ENCODE data around the gene NXPH1. TPM values are rescaled to one million over a fixed set of nuclear protein-coding genes. Genes with fewer than 3 reads are reported as not detected.

The NXPH1 gene
- total and polyA plus RNA-seq, 3 experiments from 2014 or later = not detected

DNA sequence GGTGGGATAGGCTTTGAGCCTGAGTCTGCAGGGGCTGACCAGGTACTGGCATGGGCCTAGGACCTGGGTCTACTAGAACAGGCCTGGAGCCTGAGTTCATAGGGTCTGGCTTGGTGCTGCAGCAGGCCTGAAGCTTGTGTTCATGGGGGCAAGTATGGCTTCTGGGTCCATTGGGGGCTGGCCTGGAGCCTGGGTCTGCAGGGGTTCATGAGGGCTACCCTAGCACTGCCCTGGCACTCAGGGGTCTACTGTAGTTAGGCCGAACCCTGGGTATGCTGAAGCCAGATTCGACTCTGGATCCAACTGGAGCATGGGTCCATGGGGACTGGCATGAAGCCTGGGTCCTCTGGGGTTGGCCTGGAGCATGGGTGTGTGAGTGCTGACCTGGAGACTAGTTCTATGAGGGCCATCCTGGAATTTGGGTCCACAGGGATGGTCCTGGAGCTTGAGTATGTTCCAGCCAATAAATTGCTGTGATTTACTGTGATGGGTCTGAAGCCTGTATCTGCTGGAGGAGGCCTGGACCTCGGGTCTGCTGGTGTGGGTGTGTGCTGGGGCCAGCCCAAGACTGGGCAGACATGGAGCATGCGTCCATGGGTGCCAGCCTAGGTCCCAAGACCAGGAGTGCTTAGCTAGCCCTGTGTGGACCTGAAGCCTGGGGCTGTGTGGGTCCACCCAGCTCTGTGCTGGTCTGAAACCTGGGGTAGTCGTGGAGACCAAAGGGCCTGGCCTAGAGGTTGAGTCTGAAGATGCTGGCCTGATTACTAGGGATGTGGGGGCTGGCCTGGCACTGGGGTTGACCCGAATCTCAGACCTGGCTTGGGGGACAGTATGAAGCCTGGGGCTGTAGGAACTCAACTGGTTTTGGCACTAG is 235.5 kb downstream of the NXPH1 start:
- H3K27me3 Mint-ChIP-seq = no peaks in the 10 kb centered on the region
- no peak overlapping the region for H3K4me3 Mint-ChIP-seq
- no peaks in the 10 kb centered on the region for H3K4me1 ChIP-seq (ENCODE audit: insufficient read depth, low read length)
- no peaks in the 10 kb centered on the region for H3K9me3 ChIP-seq (ENCODE audit: low read length)
- H3K36me3 ChIP-seq (ENCODE audit: insufficient read depth, low read length) = no peaks in the 10 kb centered on the region
- CTCF ChIA-PET = no interaction called here
- no peaks in the 10 kb centered on the region for H3K27me3 ChIP-seq (ENCODE audit: insufficient read depth, low read length, poor library complexity, severe bottlenecking)
- no peak for DNase-seq
- peaks cover 3 to 17% (median 10%) of the 10 kb centered on the region in 5 donors for H3K9me3 Mint-ChIP-seq
- H3K27ac ChIP-seq (ENCODE audit: low read depth, low read length) = no peak overlapping the region
- no peak overlapping the region for H3K27ac Mint-ChIP-seq
- H3K4me3 ChIP-seq (ENCODE audit: low read length) = no peak overlapping the region
- no peaks in the 10 kb centered on the region for H3K36me3 Mint-ChIP-seq
- POLR2A ChIA-PET = no interaction called here
- H3K4me1 Mint-ChIP-seq = no peaks in the 10 kb centered on the region

DNA sequence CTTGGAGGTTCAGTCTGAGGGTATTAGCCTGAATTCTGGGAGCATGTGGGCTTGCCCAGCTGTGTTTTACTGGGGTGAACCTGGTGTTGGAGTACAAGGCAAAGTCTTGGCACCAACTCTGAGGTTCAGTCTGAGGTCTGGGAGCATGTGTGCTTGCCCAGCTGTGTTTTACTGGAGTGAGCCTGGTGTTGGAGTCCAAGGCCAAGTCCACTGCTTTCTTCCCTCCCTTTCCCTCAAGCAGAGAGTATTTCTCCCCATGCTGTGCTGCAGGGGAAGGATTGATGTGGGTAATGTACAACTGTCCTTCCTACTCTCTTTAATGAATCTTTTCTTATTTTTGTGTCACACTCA is 236.1 kb downstream of the NXPH1 start:
- no peaks in the 10 kb centered on the region for H3K27me3 Mint-ChIP-seq
- Histone ChIP-seq H3K4me3 (ENCODE audit: low read length) (no peak overlapping the region), H3K9me3 (ENCODE audit: low read length) (no peaks in the 10 kb centered on the region), H3K27me3 (ENCODE audit: insufficient read depth, low read length, poor library complexity, severe bottlenecking) (no peaks in the 10 kb centered on the region), H3K36me3 (ENCODE audit: insufficient read depth, low read length) (no peaks in the 10 kb centered on the region), H3K27ac (ENCODE audit: low read depth, low read length) (no peak overlapping the region), H3K4me1 (ENCODE audit: insufficient read depth, low read length) (no peaks in the 10 kb centered on the region)
- ChIA-PET CTCF (no interaction called here), POLR2A (no interaction called here)
- no peaks in the 10 kb centered on the region for H3K36me3 Mint-ChIP-seq
- no peaks in the 10 kb centered on the region for H3K4me1 Mint-ChIP-seq
- H3K4me3 Mint-ChIP-seq = no peak overlapping the region
- H3K9me3 Mint-ChIP-seq = peaks cover 3 to 17% (median 10%) of the 10 kb centered on the region in 5 donors
- H3K27ac Mint-ChIP-seq = no peak overlapping the region
- no peak for DNase-seq

DNA sequence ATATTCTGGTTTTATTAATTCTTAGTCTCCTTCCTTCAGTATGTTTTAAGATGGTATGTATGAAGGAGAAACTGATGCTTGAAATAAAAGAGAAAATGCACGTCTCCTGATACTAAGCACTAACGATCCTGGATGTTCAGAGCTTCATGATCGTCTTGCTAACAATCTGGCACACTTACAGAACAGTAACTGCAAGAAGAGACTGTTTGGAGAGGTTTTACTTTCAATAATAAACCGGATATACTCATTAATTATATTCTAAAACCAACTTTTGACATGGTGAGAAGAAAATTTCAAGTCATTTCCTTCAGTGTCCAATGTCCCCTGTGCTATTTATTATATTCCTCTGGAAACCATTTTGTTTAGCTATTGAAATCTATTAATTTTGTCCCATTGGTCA is 251.0 kb downstream of the NXPH1 start:
- no peak overlapping the region for H3K4me3 Mint-ChIP-seq
- POLR2A ChIA-PET = no interaction called here
- H3K27ac Mint-ChIP-seq = no peak overlapping the region
- H3K4me1 ChIP-seq (ENCODE audit: insufficient read depth, low read length) = no peaks in the 10 kb centered on the region
- DNase-seq = no peak
- H3K4me1 Mint-ChIP-seq = no peaks in the 10 kb centered on the region
- CTCF ChIA-PET = no interaction called here
- no peaks in the 10 kb centered on the region for H3K36me3 Mint-ChIP-seq
- no peaks in the 10 kb centered on the region for H3K36me3 ChIP-seq (ENCODE audit: insufficient read depth, low read length)
- H3K27me3 Mint-ChIP-seq = no peaks in the 10 kb centered on the region
- no peak overlapping the region for H3K4me3 ChIP-seq (ENCODE audit: low read length)
- H3K9me3 ChIP-seq (ENCODE audit: low read length) = no peaks in the 10 kb centered on the region
- peaks cover 0 to 3% (median 0%) of the 10 kb centered on the region in 5 donors for H3K9me3 Mint-ChIP-seq
- H3K27me3 ChIP-seq (ENCODE audit: insufficient read depth, low read length, poor library complexity, severe bottlenecking) = no peaks in the 10 kb centered on the region
- H3K27ac ChIP-seq (ENCODE audit: low read depth, low read length) = no peak overlapping the region

DNA sequence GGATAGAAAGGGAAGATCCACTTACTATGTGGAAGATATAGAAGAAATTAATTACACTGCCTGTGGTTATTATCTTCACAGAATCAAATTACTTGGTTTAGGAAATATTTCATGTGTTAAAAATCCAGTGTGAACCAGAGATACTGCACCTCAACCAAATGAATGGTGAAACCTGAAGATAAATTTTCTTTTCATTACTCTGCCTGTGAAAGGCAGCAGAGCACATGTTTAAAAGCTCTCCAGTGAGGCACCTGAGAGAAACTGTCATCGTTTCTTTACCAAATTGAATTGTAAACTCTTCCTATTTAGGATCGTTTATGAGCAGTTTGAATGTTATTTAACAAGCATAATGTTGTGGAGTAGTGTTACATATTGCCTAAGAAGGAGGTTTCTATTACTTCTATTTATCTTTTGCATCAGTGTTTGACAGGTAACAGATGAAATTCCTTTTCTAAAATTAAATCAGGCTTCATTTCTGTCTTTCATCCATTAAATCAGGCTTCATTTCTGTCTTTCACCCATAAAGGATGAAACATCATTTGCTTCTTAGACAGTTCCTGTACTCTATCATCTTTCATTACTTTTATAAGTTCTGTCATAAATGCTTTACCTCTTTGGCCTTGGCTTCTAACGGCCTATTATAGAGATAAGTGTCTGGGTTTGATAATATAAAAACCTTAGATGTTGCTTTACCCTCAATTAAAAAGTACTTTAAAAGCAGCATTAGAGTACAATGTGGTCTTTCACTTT is 266.6 kb downstream of the NXPH1 start:
- no peak overlapping the region for H3K4me3 Mint-ChIP-seq
- H3K27me3 ChIP-seq (ENCODE audit: insufficient read depth, low read length, poor library complexity, severe bottlenecking) = no peaks in the 10 kb centered on the region
- CTCF ChIA-PET = no interaction called here
- no peaks in the 10 kb centered on the region for H3K4me1 ChIP-seq (ENCODE audit: insufficient read depth, low read length)
- H3K36me3 Mint-ChIP-seq = no peaks in the 10 kb centered on the region
- H3K9me3 Mint-ChIP-seq = peaks cover 0 to 7% (median 3%) of the 10 kb centered on the region in 5 donors
- no peaks in the 10 kb centered on the region for H3K4me1 Mint-ChIP-seq
- no peaks in the 10 kb centered on the region for H3K36me3 ChIP-seq (ENCODE audit: insufficient read depth, low read length)
- no peaks in the 10 kb centered on the region for H3K27me3 Mint-ChIP-seq
- no peak overlapping the region for H3K27ac ChIP-seq (ENCODE audit: low read depth, low read length)
- POLR2A ChIA-PET = no interaction called here
- H3K4me3 ChIP-seq (ENCODE audit: low read length) = no peak overlapping the region
- H3K9me3 ChIP-seq (ENCODE audit: low read length) = no peaks in the 10 kb centered on the region
- DNase-seq = no peak
- no peak overlapping the region for H3K27ac Mint-ChIP-seq

DNA sequence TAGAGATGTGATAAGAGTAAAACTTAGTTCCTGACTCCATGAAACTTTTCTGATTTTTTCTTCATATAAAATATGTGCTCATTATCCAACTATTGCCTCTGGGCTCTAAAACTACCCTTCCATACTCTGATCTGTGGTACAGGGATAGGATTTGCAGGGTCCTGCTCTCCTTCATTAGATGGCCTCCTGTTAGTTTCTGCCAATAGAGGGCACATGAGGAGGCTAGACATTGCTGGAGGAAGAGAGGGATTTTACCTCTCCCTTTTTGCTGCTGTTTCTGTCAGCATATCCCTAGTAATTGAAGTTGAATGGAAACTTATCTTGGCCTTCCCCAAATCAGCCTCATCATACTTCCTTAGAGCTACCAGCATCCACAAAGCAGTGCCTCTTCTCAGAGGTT is 269.4 kb downstream of the NXPH1 start:
- Mint-ChIP-seq H3K36me3 (no peaks in the 10 kb centered on the region), H3K9me3 (peaks cover 0 to 7% (median 0%) of the 10 kb centered on the region in 5 donors), H3K4me1 (no peaks in the 10 kb centered on the region), H3K27me3 (no peaks in the 10 kb centered on the region), H3K4me3 (no peak overlapping the region), H3K27ac (no peak overlapping the region)
- Histone ChIP-seq H3K4me1 (ENCODE audit: insufficient read depth, low read length) (no peaks in the 10 kb centered on the region), H3K36me3 (ENCODE audit: insufficient read depth, low read length) (no peaks in the 10 kb centered on the region), H3K27ac (ENCODE audit: low read depth, low read length) (no peak overlapping the region), H3K27me3 (ENCODE audit: insufficient read depth, low read length, poor library complexity, severe bottlenecking) (no peaks in the 10 kb centered on the region), H3K9me3 (ENCODE audit: low read length) (no peaks in the 10 kb centered on the region), H3K4me3 (ENCODE audit: low read length) (no peak overlapping the region)
- DNase-seq = no peak
- ChIA-PET CTCF (no interaction called here), POLR2A (no interaction called here)

DNA sequence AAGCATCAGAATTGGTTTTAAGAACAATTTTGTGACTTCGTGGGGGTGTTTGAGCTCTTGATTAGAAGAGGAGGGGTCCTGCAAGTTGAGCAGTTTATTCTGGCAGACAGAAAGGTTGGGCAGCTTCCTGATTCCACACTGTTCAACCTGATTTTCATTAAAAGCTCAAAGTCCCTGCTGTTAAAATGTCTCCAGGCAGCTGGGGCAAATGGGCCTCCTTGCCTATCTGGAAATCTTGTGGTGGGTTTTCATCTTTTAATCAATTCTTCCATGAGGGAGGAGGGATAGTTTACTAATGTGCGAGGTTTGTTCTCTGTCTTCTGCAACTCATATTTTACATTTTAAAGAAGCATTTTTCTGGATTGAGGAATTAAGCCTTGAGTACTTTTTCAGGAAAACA is 276.7 kb downstream of the NXPH1 start:
- no peak for DNase-seq
- H3K27me3 Mint-ChIP-seq = no peaks in the 10 kb centered on the region
- Histone ChIP-seq H3K27ac (ENCODE audit: low read depth, low read length) (no peak overlapping the region), H3K36me3 (ENCODE audit: insufficient read depth, low read length) (no peaks in the 10 kb centered on the region), H3K27me3 (ENCODE audit: insufficient read depth, low read length, poor library complexity, severe bottlenecking) (no peaks in the 10 kb centered on the region), H3K4me1 (ENCODE audit: insufficient read depth, low read length) (no peaks in the 10 kb centered on the region), H3K4me3 (ENCODE audit: low read length) (no peak overlapping the region), H3K9me3 (ENCODE audit: low read length) (no peaks in the 10 kb centered on the region)
- H3K27ac Mint-ChIP-seq = no peak overlapping the region
- H3K4me1 Mint-ChIP-seq = no peaks in the 10 kb centered on the region
- peaks cover 0 to 8% (median 2%) of the 10 kb centered on the region in 5 donors for H3K9me3 Mint-ChIP-seq
- no peaks in the 10 kb centered on the region for H3K36me3 Mint-ChIP-seq
- CTCF ChIA-PET = no interaction called here
- H3K4me3 Mint-ChIP-seq = no peak overlapping the region
- POLR2A ChIA-PET = no interaction called here

DNA sequence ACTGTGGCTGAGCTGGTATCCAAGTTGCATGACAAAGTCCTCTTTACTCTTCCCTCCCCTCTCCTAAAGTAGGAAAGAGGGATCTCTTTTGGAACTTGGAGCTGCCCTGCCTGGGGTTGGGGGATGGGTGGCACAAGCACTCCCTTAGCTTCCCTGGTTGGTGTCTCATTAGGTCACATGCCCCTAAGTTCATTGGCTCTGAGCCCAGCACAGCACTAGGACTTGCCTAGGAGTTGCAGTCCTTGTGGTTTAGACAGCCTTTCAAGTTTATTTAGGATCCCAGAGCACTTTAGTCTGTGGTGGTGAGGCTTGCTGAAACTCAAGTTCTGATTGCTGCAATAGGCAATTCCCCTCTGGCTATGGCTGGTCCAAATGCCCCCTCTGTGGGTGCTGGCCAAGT is 281.4 kb downstream of the NXPH1 start:
- Mint-ChIP-seq H3K27me3 (no peaks in the 10 kb centered on the region), H3K9me3 (peaks cover 0 to 9% (median 3%) of the 10 kb centered on the region in 5 donors), H3K27ac (no peak overlapping the region), H3K36me3 (no peaks in the 10 kb centered on the region), H3K4me1 (no peaks in the 10 kb centered on the region), H3K4me3 (no peak overlapping the region)
- ChIA-PET CTCF (no interaction called here), POLR2A (no interaction called here)
- H3K9me3 ChIP-seq (ENCODE audit: low read length) = no peaks in the 10 kb centered on the region
- H3K36me3 ChIP-seq (ENCODE audit: insufficient read depth, low read length) = no peaks in the 10 kb centered on the region
- H3K4me3 ChIP-seq (ENCODE audit: low read length) = no peak overlapping the region
- no peaks in the 10 kb centered on the region for H3K27me3 ChIP-seq (ENCODE audit: insufficient read depth, low read length, poor library complexity, severe bottlenecking)
- H3K27ac ChIP-seq (ENCODE audit: low read depth, low read length) = no peak overlapping the region
- H3K4me1 ChIP-seq (ENCODE audit: insufficient read depth, low read length) = no peaks in the 10 kb centered on the region
- DNase-seq = no peak

DNA sequence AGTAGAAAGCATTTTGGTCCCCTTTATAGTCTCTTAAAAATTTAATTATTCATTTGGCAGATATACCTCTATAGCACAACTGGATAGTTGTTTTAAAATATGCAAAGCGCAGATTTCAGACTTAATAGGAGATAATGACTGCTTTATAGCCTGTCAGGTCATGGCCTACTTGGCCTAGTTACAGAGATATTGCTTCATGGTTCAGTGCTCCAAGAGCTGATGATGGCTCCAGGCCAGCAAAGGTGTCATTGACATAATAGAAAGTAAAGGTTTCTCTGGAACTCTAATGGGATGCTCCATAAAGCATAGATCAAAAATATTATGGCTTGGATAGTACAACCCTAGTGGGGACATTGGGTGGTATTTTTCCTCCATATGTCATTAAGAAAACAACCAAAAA is 285.7 kb downstream of the NXPH1 start:
- no peak for DNase-seq
- H3K4me3 ChIP-seq (ENCODE audit: low read length) = no peak overlapping the region
- no peak overlapping the region for H3K4me3 Mint-ChIP-seq
- ChIA-PET POLR2A (no interaction called here), CTCF (no interaction called here)
- no peak overlapping the region for H3K27ac Mint-ChIP-seq
- no peak overlapping the region for H3K27ac ChIP-seq (ENCODE audit: low read depth, low read length)
- H3K27me3 ChIP-seq (ENCODE audit: insufficient read depth, low read length, poor library complexity, severe bottlenecking) = no peaks in the 10 kb centered on the region
- H3K9me3 ChIP-seq (ENCODE audit: low read length) = no peaks in the 10 kb centered on the region
- no peaks in the 10 kb centered on the region for H3K4me1 Mint-ChIP-seq
- H3K27me3 Mint-ChIP-seq = no peaks in the 10 kb centered on the region
- no peaks in the 10 kb centered on the region for H3K36me3 ChIP-seq (ENCODE audit: insufficient read depth, low read length)
- no peaks in the 10 kb centered on the region for H3K36me3 Mint-ChIP-seq
- peaks cover 0 to 18% (median 5%) of the 10 kb centered on the region in 5 donors for H3K9me3 Mint-ChIP-seq
- H3K4me1 ChIP-seq (ENCODE audit: insufficient read depth, low read length) = no peaks in the 10 kb centered on the region
